SU-DHL-6 (cell line): ENCODE data around the gene SERAC1.
"Not testable (repeated sequence)": the region's sequence is repeated elsewhere in the genome, so short reads cannot be mapped to it uniquely, and the experiment has no call there.

Experiments
- H2AFZ ChIP-seq: fragments of 200-600 bp; sonication (generic); 2 replicates; pipeline ENCODE4 v1.6.1; 2014; ENCODE audit warnings: low read depth, mild to moderate bottlenecking, moderate library complexity, mixed read lengths, antibody characterized with exemption, low read length; ENCODE audit not compliant: severe bottlenecking
- H3F3A ChIP-seq: fragments of 200-600 bp; shearing (Covaris generic); 2 replicates; pipeline ENCODE4 v1.6.0; 2016; ENCODE audit warnings: antibody characterized with exemption, mild to moderate bottlenecking; ENCODE audit not compliant: insufficient read depth
- H3K27ac ChIP-seq: fragments of 200-600 bp; sonication (generic); 2 replicates; pipeline ENCODE4 v1.5.1; 2016; ENCODE audit warnings: low read depth, mild to moderate bottlenecking, low read length, moderate library complexity, mixed read lengths
- H3K27me3 ChIP-seq: fragments of 200-600 bp; sonication (generic), shearing (Covaris generic); 2 replicates; pipeline ENCODE4 v1.6.0; 2014; ENCODE audit warnings: mild to moderate bottlenecking, low read length
- H3K36me3 ChIP-seq: fragments of 200-600 bp; sonication (generic); 2 replicates; pipeline ENCODE4 v1.6.1; 2014; ENCODE audit warnings: mild to moderate bottlenecking, low read length, mixed read lengths
- H3K4me2 ChIP-seq: fragments of 300-600, 200-600 bp; shearing (Covaris generic), sonication (generic); 2 replicates; pipeline ENCODE4 v1.6.0; 2014; ENCODE audit warnings: low read length, low read depth, mild to moderate bottlenecking; ENCODE audit not compliant: poor library complexity, severe bottlenecking
- H3K4me3 ChIP-seq: fragments of 200-600 bp; sonication (generic); 2 replicates; pipeline ENCODE4 v1.5.1; 2014; ENCODE audit warnings: antibody characterized with exemption, low read length, mild to moderate bottlenecking, mixed read lengths; ENCODE audit not compliant: insufficient read depth, poor library complexity, severe bottlenecking
- H3K79me2 ChIP-seq: fragments of 200-600 bp; sonication (generic); 2 replicates; pipeline ENCODE4 v1.6.1; 2014; ENCODE audit warnings: mild to moderate bottlenecking, low read length, moderate library complexity; ENCODE audit not compliant: insufficient read depth
- H3K9ac ChIP-seq: fragments of 200-600 bp; sonication (generic); 2 replicates; pipeline ENCODE4 v1.7.0; 2014; ENCODE audit warnings: mild to moderate bottlenecking, low read length
- H3K9me2 ChIP-seq: fragments of 200-600 bp; sonication (generic); replicated peaks from 2 replicates; pipeline ENCODE4 v1.6.1; 2014; ENCODE audit warnings: low read length; ENCODE audit not compliant: insufficient read depth
- H3K9me3 ChIP-seq: fragments of 200-600 bp; sonication (generic); 2 replicates; pipeline ENCODE4 v1.6.1; 2014; ENCODE audit warnings: low read length, mixed read lengths; ENCODE audit not compliant: insufficient read depth
- H4K20me1 ChIP-seq: fragments of 200-600 bp; sonication (generic); 2 replicates; pipeline ENCODE4 v1.6.1; 2014; ENCODE audit warnings: low read depth, mild to moderate bottlenecking, antibody characterized with exemption, low read length, moderate library complexity, mixed read lengths
- CTCF ChIP-seq: fragments of 200-600 bp; sonication (generic); IDR thresholded peaks from one replicate; pipeline ENCODE4 v1.5.1; 2017; ENCODE audit warnings: antibody characterized with exemption, mild to moderate bottlenecking, low read length, moderate library complexity; ENCODE audit not compliant: insufficient read depth, poor library complexity, severe bottlenecking
- EZH2phosphoT487 ChIP-seq: fragments of 200-600 bp; sonication (generic), shearing (Covaris generic); conservative IDR thresholded peaks from 2 replicates; pipeline ENCODE4 v1.6.1; 2018; ENCODE audit warnings: mild to moderate bottlenecking, antibody characterized with exemption, low read length, moderate library complexity, mixed read lengths

Gene SERAC1

GRCh38 chr6:158184608-158185007 is 16.5 kb upstream of the SERAC1 start:
- Histone ChIP-seq H2AFZ (no peak overlapping the region), H3K4me2 (no peak overlapping the region), H3K27me3 (no peaks in the 10 kb centered on the region), H3K9me2 (no peaks in the 10 kb centered on the region), H3K9me3 (no peaks in the 10 kb centered on the region), H3F3A (no peaks in the 10 kb centered on the region), H3K4me3 (no peak overlapping the region), H3K36me3 (no peaks in the 10 kb centered on the region), H3K27ac (no peak overlapping the region), H3K9ac (no peak overlapping the region), H4K20me1 (no peaks in the 10 kb centered on the region), H3K79me2 (no peaks in the 10 kb centered on the region)
- TF ChIP-seq CTCF (no peak), EZH2phosphoT487 (no peak)

- not testable (repeated sequence) for H4K20me1 ChIP-seq, H3K4me3 ChIP-seq, H3K9me2 ChIP-seq, H3F3A ChIP-seq, H3K4me2 ChIP-seq, H3K79me2 ChIP-seq, H3K27ac ChIP-seq, H3K9me3 ChIP-seq, H3K9ac ChIP-seq, H2AFZ ChIP-seq, H3K27me3 ChIP-seq, H3K36me3 ChIP-seq
These were observed 15.3 kb upstream of the SERAC1 start for GRCh38 chr6:158183174-158183972.

GRCh38 chr6:158177712-158178111 is 9.7 kb upstream of the SERAC1 start:
- not testable (repeated sequence) for H3K9me2 ChIP-seq, H3K9ac ChIP-seq, H3K27ac ChIP-seq, H3K36me3 ChIP-seq, H3K27me3 ChIP-seq, H3K4me3 ChIP-seq, H3K4me2 ChIP-seq, H3F3A ChIP-seq, H3K79me2 ChIP-seq, H2AFZ ChIP-seq, H4K20me1 ChIP-seq, H3K9me3 ChIP-seq

GRCh38 chr6:158175111-158175510 is 7.0 kb upstream of the SERAC1 start:
- Histone ChIP-seq H3K36me3 (no peaks in the 10 kb centered on the region), H3K4me2 (no peak overlapping the region), H3K79me2 (no peaks in the 10 kb centered on the region), H3K27me3 (no peaks in the 10 kb centered on the region), H3K27ac (no peak overlapping the region), H3K4me3 (no peak overlapping the region), H4K20me1 (no peaks in the 10 kb centered on the region), H2AFZ (no peak overlapping the region), H3K9me3 (no peaks in the 10 kb centered on the region), H3F3A (peaks cover 4% of the 10 kb centered on the region; the same call in 1 of the 2 replicates), H3K9ac (no peak overlapping the region), H3K9me2 (no peaks in the 10 kb centered on the region)
- TF ChIP-seq EZH2phosphoT487 = no peak

DNA sequence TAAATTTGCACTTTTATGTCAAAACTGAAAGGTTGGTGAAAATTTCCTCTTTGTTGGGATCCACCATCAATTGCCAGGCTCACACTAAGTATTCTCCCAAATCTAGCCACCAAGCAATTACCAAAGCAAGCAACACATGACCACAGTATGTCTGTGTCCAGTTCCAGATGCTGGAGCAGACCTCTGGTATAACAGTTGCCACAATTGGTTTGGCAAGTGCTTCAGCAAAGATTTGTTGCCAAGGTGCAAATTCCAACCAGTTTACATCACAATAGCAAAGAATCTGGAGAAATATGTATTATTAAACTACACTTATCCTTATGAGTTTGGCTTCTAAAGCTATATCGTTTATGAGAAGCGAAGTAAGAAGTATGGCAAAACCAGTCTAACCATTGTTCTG is 6.5 kb upstream of the SERAC1 start:
- Histone ChIP-seq H3K79me2 (no peaks in the 10 kb centered on the region), H3K4me2 (no peak overlapping the region), H3K9ac (no peak overlapping the region), H2AFZ (no peak overlapping the region), H4K20me1 (no peaks in the 10 kb centered on the region), H3K36me3 (no peaks in the 10 kb centered on the region), H3K9me2 (no peaks in the 10 kb centered on the region), H3F3A (peaks cover 8% of the 10 kb centered on the region; the same call in 1 of the 2 replicates), H3K27ac (no peak overlapping the region), H3K27me3 (no peaks in the 10 kb centered on the region), H3K4me3 (no peak overlapping the region), H3K9me3 (no peaks in the 10 kb centered on the region)
- TF ChIP-seq CTCF = no peak
- no peak for TF ChIP-seq EZH2phosphoT487
